NB4 (cell line): ENCODE results near the gene OAS3.

Experiments used
- CTCF ChIP-seq: IDR thresholded peaks from one replicate; pipeline ENCODE4 v1.5.1; 2012; ENCODE audit warnings: low read depth, low read length
- MAX ChIP-seq: IDR thresholded peaks from 2 replicates; pipeline ENCODE4 v1.6.1; 2011; ENCODE audit warnings: low read depth, low read length
- MYC ChIP-seq: IDR thresholded peaks from 2 replicates; pipeline ENCODE4 v1.6.1; 2011; ENCODE audit warnings: low read depth, low read length
- POLR2A ChIP-seq: IDR thresholded peaks from 2 replicates; pipeline ENCODE4 v1.6.1; 2011; ENCODE audit warnings: mild to moderate bottlenecking; ENCODE audit not compliant: insufficient read length; ENCODE audit errors: extremely low read depth

GRCh38 chr12:112986291-112986800 lies 48.1 kb downstream of the OAS3 start:
- no peak for TF ChIP-seq POLR2A
- no peak for TF ChIP-seq CTCF
- TF ChIP-seq MYC: no peak
- TF ChIP-seq MAX: no peak
